ENCODE measurements around the gene RASEF.

Gene RASEF

GRCh38 chr9:83068414-83068813 is 5.5 kb upstream of the RASEF start:
- no peak overlapping the region for H3K27ac Mint-ChIP-seq
- no peak for DNase-seq
- peaks cover 0 to 2% of the 10 kb centered on the region in 2 donors for H3K9me3 Mint-ChIP-seq
- H3K27me3 Mint-ChIP-seq = peaks cover 32 to 34% of the 10 kb centered on the region in 2 donors
- no peak overlapping the region for H3K4me3 Mint-ChIP-seq
- H3K36me3 Mint-ChIP-seq = no peaks in the 10 kb centered on the region
- ATAC-seq (replicated peaks) = no peak
- no peaks in the 10 kb centered on the region for H3K4me1 Mint-ChIP-seq

GRCh38 chr9:83067579-83067978 is 4.6 kb upstream of the RASEF start:
- H3K4me3 Mint-ChIP-seq = no peak overlapping the region

GRCh38 chr9:83066771-83067170 is 3.8 kb upstream of the RASEF start:
- ATAC-seq (replicated peaks) (no peak), DNase-seq (no peak)
- Mint-ChIP-seq H3K36me3 (peaks cover 0 to 2% of the 10 kb centered on the region in 2 donors), H3K4me1 (peaks cover 2 to 5% of the 10 kb centered on the region in 2 donors), H3K27ac (no peak overlapping the region), H3K27me3 (peaks cover 31 to 34% of the 10 kb centered on the region in 2 donors), H3K4me3 (no peak overlapping the region), H3K9me3 (no peaks in the 10 kb centered on the region)

More at GRCh38 chr9:83067579-83067978, 4.6 kb upstream of the RASEF start:
- no peak for ATAC-seq (replicated peaks)
- no peak overlapping the region for H3K27ac Mint-ChIP-seq
- H3K36me3 Mint-ChIP-seq = no peaks in the 10 kb centered on the region
- H3K27me3 Mint-ChIP-seq = peaks cover 26 to 30% of the 10 kb centered on the region in 2 donors
- no peaks in the 10 kb centered on the region for H3K4me1 Mint-ChIP-seq
- no peak for DNase-seq
- H3K9me3 Mint-ChIP-seq = no peaks in the 10 kb centered on the region

- Mint-ChIP-seq H3K27me3 (peaks cover 42 to 46% of the 10 kb centered on the region in 2 donors), H3K4me1 (peaks cover 2 to 5% of the 10 kb centered on the region in 2 donors), H3K36me3 (peaks cover 0 to 2% of the 10 kb centered on the region in 2 donors), H3K4me3 (no peak overlapping the region), H3K27ac (no peak overlapping the region), H3K9me3 (no peaks in the 10 kb centered on the region)
- DNase-seq (no peak), ATAC-seq (replicated peaks) (no peak)
Measured at GRCh38 chr9:83065233-83065632, 2.3 kb upstream of the RASEF start.

- H3K27me3 Mint-ChIP-seq = peaks cover 50 to 63% of the 10 kb centered on the region in 2 donors
Measured at GRCh38 chr9:83061990-83062650, 822 bp downstream of the RASEF start.

GRCh38 chr9:83061036-83061435 is 1.9 kb downstream of the RASEF start:
- Mint-ChIP-seq H3K36me3 (peaks cover 0 to 2% of the 10 kb centered on the region in 2 donors), H3K27me3 (peaks cover 49 to 62% of the 10 kb centered on the region in 2 donors), H3K4me1 (peaks cover 2 to 5% of the 10 kb centered on the region in 2 donors), H3K27ac (no peak overlapping the region), H3K4me3 (no peak overlapping the region), H3K9me3 (no peaks in the 10 kb centered on the region)
- ATAC-seq (replicated peaks) (no peak), DNase-seq (no peak)

More at GRCh38 chr9:83061990-83062650, 822 bp downstream of the RASEF start:
- peak overlapping the region; percentile 44 to 55 for H3K4me3 Mint-ChIP-seq
- no peaks in the 10 kb centered on the region for H3K9me3 Mint-ChIP-seq
- DNase-seq = no peak
- peaks cover 2 to 5% of the 10 kb centered on the region in 2 donors for H3K4me1 Mint-ChIP-seq
- ATAC-seq (replicated peaks) = no peak
- peaks cover 0 to 2% of the 10 kb centered on the region in 2 donors for H3K36me3 Mint-ChIP-seq
- peak overlapping the region; percentile 59 for H3K27ac Mint-ChIP-seq

- Mint-ChIP-seq H3K27me3 (peaks cover 44 to 60% of the 10 kb centered on the region in 2 donors), H3K9me3 (no peaks in the 10 kb centered on the region), H3K27ac (no peak overlapping the region), H3K36me3 (peaks cover 0 to 2% of the 10 kb centered on the region in 2 donors), H3K4me3 (no peak overlapping the region), H3K4me1 (peaks cover 2 to 5% of the 10 kb centered on the region in 2 donors)
- DNase-seq = no peak
- ATAC-seq (replicated peaks) = no peak
Measured at GRCh38 chr9:83060556-83060955, 2.4 kb downstream of the RASEF start.

GRCh38 chr9:83059417-83059816 is 3.5 kb downstream of the RASEF start:
- H3K9me3 Mint-ChIP-seq = peaks cover 0 to 2% of the 10 kb centered on the region in 2 donors
- peaks cover 38 to 53% of the 10 kb centered on the region in 2 donors for H3K27me3 Mint-ChIP-seq
- DNase-seq (no peak), ATAC-seq (replicated peaks) (no peak)
- H3K4me3 Mint-ChIP-seq = no peak overlapping the region
- H3K4me1 Mint-ChIP-seq = peaks cover 2 to 5% of the 10 kb centered on the region in 2 donors
- no peak overlapping the region for H3K27ac Mint-ChIP-seq
- H3K36me3 Mint-ChIP-seq = peaks cover 0 to 2% of the 10 kb centered on the region in 2 donors

GRCh38 chr9:83056911-83057310 is 6.0 kb downstream of the RASEF start:
- peaks cover 24 to 40% of the 10 kb centered on the region in 2 donors for H3K27me3 Mint-ChIP-seq

GRCh38 chr9:83056174-83056573 is 6.8 kb downstream of the RASEF start:
- Mint-ChIP-seq H3K9me3 (peaks cover 0 to 2% of the 10 kb centered on the region in 2 donors), H3K4me1 (no peaks in the 10 kb centered on the region), H3K27me3 (peaks cover 17 to 33% of the 10 kb centered on the region in 2 donors), H3K27ac (no peak overlapping the region), H3K4me3 (no peak overlapping the region), H3K36me3 (no peaks in the 10 kb centered on the region)
- no peak for ATAC-seq (replicated peaks)
- DNase-seq = no peak

More at GRCh38 chr9:83056911-83057310, 6.0 kb downstream of the RASEF start:
- ATAC-seq (replicated peaks) (no peak), DNase-seq (no peak)
- H3K27ac Mint-ChIP-seq = no peak overlapping the region
- no peaks in the 10 kb centered on the region for H3K36me3 Mint-ChIP-seq
- peaks cover 0 to 2% of the 10 kb centered on the region in 2 donors for H3K9me3 Mint-ChIP-seq
- no peak overlapping the region for H3K4me3 Mint-ChIP-seq
- H3K4me1 Mint-ChIP-seq = peaks cover 0 to 2% of the 10 kb centered on the region in 2 donors

GRCh38 chr9:83047839-83048775 is 14.8 kb downstream of the RASEF start:
- H3K27me3 Mint-ChIP-seq = no peaks in the 10 kb centered on the region
- H3K36me3 Mint-ChIP-seq = no peaks in the 10 kb centered on the region
- ATAC-seq (replicated peaks) = no peak
- no peak overlapping the region for H3K4me3 Mint-ChIP-seq
- no peak for DNase-seq
- no peak overlapping the region for H3K27ac Mint-ChIP-seq
- H3K4me1 Mint-ChIP-seq = no peaks in the 10 kb centered on the region
- peaks cover 0 to 2% of the 10 kb centered on the region in 2 donors for H3K9me3 Mint-ChIP-seq

- Mint-ChIP-seq H3K4me1 (peaks cover 0 to 4% of the 10 kb centered on the region in 2 donors), H3K4me3 (no peak overlapping the region), H3K9me3 (peaks cover 0 to 4% of the 10 kb centered on the region in 2 donors), H3K36me3 (no peaks in the 10 kb centered on the region), H3K27ac (no peak overlapping the region), H3K27me3 (peaks cover 0 to 4% of the 10 kb centered on the region in 2 donors)
- no peak for ATAC-seq (replicated peaks)
- no peak for DNase-seq
Measured at GRCh38 chr9:83043597-83043996, 19.3 kb downstream of the RASEF start.

GRCh38 chr9:83041771-83042170 is 21.2 kb downstream of the RASEF start:
- no peak for DNase-seq
- Mint-ChIP-seq H3K4me1 (peaks cover 0 to 4% of the 10 kb centered on the region in 2 donors), H3K4me3 (no peak overlapping the region), H3K27me3 (peaks cover 0 to 4% of the 10 kb centered on the region in 2 donors), H3K9me3 (peaks cover 0 to 2% of the 10 kb centered on the region in 2 donors), H3K27ac (no peak overlapping the region), H3K36me3 (no peaks in the 10 kb centered on the region)
- ATAC-seq (replicated peaks) = no peak

- no peak for ATAC-seq (replicated peaks)
- H3K4me1 Mint-ChIP-seq = peaks cover 0 to 4% of the 10 kb centered on the region in 2 donors
- peaks cover 0 to 2% of the 10 kb centered on the region in 2 donors for H3K9me3 Mint-ChIP-seq
- no peak overlapping the region for H3K27ac Mint-ChIP-seq
- DNase-seq = no peak
- no peaks in the 10 kb centered on the region for H3K36me3 Mint-ChIP-seq
- H3K4me3 Mint-ChIP-seq = no peak overlapping the region
- peaks cover 0 to 4% of the 10 kb centered on the region in 2 donors for H3K27me3 Mint-ChIP-seq
Measured at GRCh38 chr9:83039303-83039702, 23.6 kb downstream of the RASEF start.

Measured in stimulated activated naive B cell treated with anti-CD40 and anti-IgM and Interleukin-4, amounts not matched to agents 10 μg/mL and 1 μg/mL and 100 μg/mL, for 72 hours (primary cell).